Effector memory CD8-positive, alpha-beta T cell (primary cell): ENCODE results near the gene KRT82.

Experiments used
- ATAC-seq: fragments of 150-1000 bp; cut with Tn5 transposase; replicated peaks from 2 replicates; pipeline ENCODE4 v1.10.0; 2021; ENCODE audit warnings: mild to moderate bottlenecking, moderate library complexity
- DNase-seq, 3 experiments: peaks; one replicate each; pipeline ENCODE4 v3.0.0; 2021
- H3K27ac Mint-ChIP-seq, 2 donors: one replicate each; pipeline ENCODE4 v1.8.0; 2022; ENCODE audit warnings: mild to moderate bottlenecking in 2 of 2, mixed read lengths in 2 of 2, moderate library complexity in 2 of 2
- H3K27me3 Mint-ChIP-seq, 2 donors: one replicate each; pipeline ENCODE4 v1.8.0; 2022; ENCODE audit warnings: mixed read lengths in 2 of 2
- H3K36me3 Mint-ChIP-seq: one replicate; pipeline ENCODE4 v1.8.0; 2022; ENCODE audit warnings: mild to moderate bottlenecking, moderate library complexity, mixed read lengths; ENCODE audit not compliant: insufficient read depth
- H3K4me1 Mint-ChIP-seq, 2 donors: one replicate each; pipeline ENCODE4 v1.8.0; 2022; ENCODE audit warnings: low read depth in 2 of 2, mixed read lengths in 2 of 2
- H3K4me3 Mint-ChIP-seq, 2 donors: one replicate each; pipeline ENCODE4 v1.8.0; 2022; ENCODE audit warnings: mild to moderate bottlenecking in 2 of 2, mixed read lengths in 2 of 2, moderate library complexity in 2 of 2
- H3K9me3 Mint-ChIP-seq, 2 donors: one replicate each; pipeline ENCODE4 v1.8.0; 2022; ENCODE audit warnings: mixed read lengths in 2 of 2

Gene KRT82

GRCh38 chr12:52440821-52441319 lies 34.7 kb upstream of the KRT82 start:
- no peak for DNase-seq
- H3K27ac Mint-ChIP-seq: no peak overlapping the region
- no peak overlapping the region for H3K4me3 Mint-ChIP-seq
- no peak for ATAC-seq
- peaks cover 0 to 4% of the 10 kb centered on the region in 2 donors for H3K4me1 Mint-ChIP-seq
- peaks cover 42 to 83% of the 10 kb centered on the region in 2 donors for H3K27me3 Mint-ChIP-seq
- H3K36me3 Mint-ChIP-seq: no peaks in the 10 kb centered on the region
- no peaks in the 10 kb centered on the region for H3K9me3 Mint-ChIP-seq

- Mint-ChIP-seq H3K27ac (no peak overlapping the region), H3K36me3 (no peaks in the 10 kb centered on the region), H3K9me3 (no peaks in the 10 kb centered on the region), H3K4me3 (no peak overlapping the region), H3K4me1 (peaks cover 0 to 4% of the 10 kb centered on the region in 2 donors), H3K27me3 (peaks cover 49 to 90% of the 10 kb centered on the region in 2 donors)
- ATAC-seq (no peak), DNase-seq (no peak)
These were observed 33.7 kb upstream of the KRT82 start for GRCh38 chr12:52439845-52440244.

GRCh38 chr12:52439420-52439819 lies 33.3 kb upstream of the KRT82 start:
- Mint-ChIP-seq H3K27me3 (peaks cover 53 to 90% of the 10 kb centered on the region in 2 donors), H3K27ac (no peak overlapping the region), H3K4me1 (peaks cover 0 to 4% of the 10 kb centered on the region in 2 donors), H3K9me3 (no peaks in the 10 kb centered on the region), H3K4me3 (no peak overlapping the region), H3K36me3 (no peaks in the 10 kb centered on the region)
- ATAC-seq (no peak), DNase-seq (no peak)

GRCh38 chr12:52438305-52439301 lies 32.5 kb upstream of the KRT82 start:
- no peaks in the 10 kb centered on the region for H3K9me3 Mint-ChIP-seq
- H3K27me3 Mint-ChIP-seq: peaks cover 51 to 90% of the 10 kb centered on the region in 2 donors
- ATAC-seq (no peak), DNase-seq (no peak)
- H3K4me1 Mint-ChIP-seq: peaks cover 0 to 4% of the 10 kb centered on the region in 2 donors
- H3K27ac Mint-ChIP-seq: no peak overlapping the region
- H3K36me3 Mint-ChIP-seq: no peaks in the 10 kb centered on the region
- no peak overlapping the region for H3K4me3 Mint-ChIP-seq

- DNase-seq: no peak
- Mint-ChIP-seq H3K36me3 (no peaks in the 10 kb centered on the region), H3K4me1 (peaks cover 0 to 4% of the 10 kb centered on the region in 2 donors), H3K27me3 (peaks cover 46 to 90% of the 10 kb centered on the region in 2 donors), H3K4me3 (no peak overlapping the region), H3K27ac (no peak overlapping the region), H3K9me3 (no peaks in the 10 kb centered on the region)
- ATAC-seq: no peak
These were observed 31.4 kb upstream of the KRT82 start for GRCh38 chr12:52437508-52437907.

- H3K27ac Mint-ChIP-seq: no peak overlapping the region
- no peak for ATAC-seq
- H3K4me3 Mint-ChIP-seq: no peak overlapping the region
- no peaks in the 10 kb centered on the region for H3K36me3 Mint-ChIP-seq
- H3K4me1 Mint-ChIP-seq: peaks cover 0 to 4% of the 10 kb centered on the region in 2 donors
- H3K9me3 Mint-ChIP-seq: no peaks in the 10 kb centered on the region
- no peak for DNase-seq
- peaks cover 45 to 90% of the 10 kb centered on the region in 2 donors for H3K27me3 Mint-ChIP-seq
These were observed 30.8 kb upstream of the KRT82 start for GRCh38 chr12:52436828-52437474.

GRCh38 chr12:52436000-52436827 lies 30.1 kb upstream of the KRT82 start:
- H3K4me3 Mint-ChIP-seq: no peak overlapping the region
- H3K27ac Mint-ChIP-seq: no peak overlapping the region
- no peaks in the 10 kb centered on the region for H3K36me3 Mint-ChIP-seq
- ATAC-seq: no peak
- peaks cover 49 to 90% of the 10 kb centered on the region in 2 donors for H3K27me3 Mint-ChIP-seq
- H3K4me1 Mint-ChIP-seq: peaks cover 0 to 4% of the 10 kb centered on the region in 2 donors
- DNase-seq: no peak
- H3K9me3 Mint-ChIP-seq: no peaks in the 10 kb centered on the region

GRCh38 chr12:52435659-52435999 lies 29.5 kb upstream of the KRT82 start:
- no peak overlapping the region for H3K4me3 Mint-ChIP-seq
- no peak for DNase-seq
- no peaks in the 10 kb centered on the region for H3K36me3 Mint-ChIP-seq
- ATAC-seq: no peak
- H3K27me3 Mint-ChIP-seq: peaks cover 51 to 90% of the 10 kb centered on the region in 2 donors
- peaks cover 0 to 4% of the 10 kb centered on the region in 2 donors for H3K4me1 Mint-ChIP-seq
- no peaks in the 10 kb centered on the region for H3K9me3 Mint-ChIP-seq
- no peak overlapping the region for H3K27ac Mint-ChIP-seq

GRCh38 chr12:52434760-52435530 lies 28.8 kb upstream of the KRT82 start:
- Mint-ChIP-seq H3K27ac (no peak overlapping the region), H3K4me1 (peaks cover 0 to 4% of the 10 kb centered on the region in 2 donors), H3K27me3 (peaks cover 55 to 90% of the 10 kb centered on the region in 2 donors), H3K9me3 (no peaks in the 10 kb centered on the region), H3K36me3 (no peaks in the 10 kb centered on the region), H3K4me3 (no peak overlapping the region)
- DNase-seq (no peak), ATAC-seq (no peak)

- no peak within 1 kb of the TSS for H3K27ac Mint-ChIP-seq
- no peak for ATAC-seq
- H3K4me1 Mint-ChIP-seq: peaks cover 0 to 4% of the 10 kb centered on the region in 2 donors
- H3K9me3 Mint-ChIP-seq: no peaks in the 10 kb centered on the region
- no peak for DNase-seq
- no peak within 1 kb of the TSS for H3K4me3 Mint-ChIP-seq
- H3K27me3 Mint-ChIP-seq: peaks cover 55 to 85% of the 10 kb centered on the region in 2 donors
- H3K36me3 Mint-ChIP-seq: no peaks in the 10 kb centered on the region
These were observed 28.1 kb upstream of the KRT82 start, which contains the start of gene KRT75 for GRCh38 chr12:52434081-52434733. Gene KRT75, minus strand, starts transcription at chr12:52434371. Its CDS starts 67 bp downstream, at chr12:52434304.

- DNase-seq: no peak
- Mint-ChIP-seq H3K9me3 (no peaks in the 10 kb centered on the region), H3K4me3 (no peak overlapping the region), H3K27ac (no peak overlapping the region), H3K4me1 (peaks cover 0 to 4% of the 10 kb centered on the region in 2 donors), H3K27me3 (peaks cover 61 to 89% of the 10 kb centered on the region in 2 donors), H3K36me3 (no peaks in the 10 kb centered on the region)
- ATAC-seq: no peak
These were observed 27.5 kb upstream of the KRT82 start for GRCh38 chr12:52433501-52434080.
